HG02623 (cell line): Measurements from ENCODE around the gene RCSD1.
"Not testable (repeated sequence)": the region's sequence is repeated elsewhere in the genome, so short reads cannot be mapped to it uniquely, and the experiment has no call there.

Experiments
- ATAC-seq: cut with Tn5 transposase; IDR thresholded peaks from one replicate; pipeline ENCODE4 v1.9.1; 2021; ENCODE audit warnings: moderate library complexity; ENCODE audit not compliant: unreplicated experiment

The RCSD1 gene

DNA sequence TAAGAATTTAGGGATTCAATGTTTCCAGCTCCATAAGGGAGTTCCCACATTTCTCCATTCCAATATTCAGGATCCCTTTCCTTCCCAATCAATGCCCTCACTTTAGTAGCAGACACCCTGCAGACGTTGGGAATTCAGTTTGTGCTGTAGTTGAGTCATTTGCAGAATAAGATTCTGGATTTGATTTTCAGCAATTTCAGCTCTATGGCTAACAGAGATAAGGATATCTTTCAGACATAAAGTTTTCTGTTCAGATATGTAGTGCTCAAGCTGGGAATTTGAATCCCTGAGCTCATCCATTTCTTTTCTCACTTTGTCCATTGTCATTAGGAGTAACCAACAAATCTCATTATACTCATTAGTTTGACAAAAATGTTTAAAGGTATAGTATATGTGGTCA lies 104.8 kb downstream of the RCSD1 start:
- no peak for ATAC-seq

DNA sequence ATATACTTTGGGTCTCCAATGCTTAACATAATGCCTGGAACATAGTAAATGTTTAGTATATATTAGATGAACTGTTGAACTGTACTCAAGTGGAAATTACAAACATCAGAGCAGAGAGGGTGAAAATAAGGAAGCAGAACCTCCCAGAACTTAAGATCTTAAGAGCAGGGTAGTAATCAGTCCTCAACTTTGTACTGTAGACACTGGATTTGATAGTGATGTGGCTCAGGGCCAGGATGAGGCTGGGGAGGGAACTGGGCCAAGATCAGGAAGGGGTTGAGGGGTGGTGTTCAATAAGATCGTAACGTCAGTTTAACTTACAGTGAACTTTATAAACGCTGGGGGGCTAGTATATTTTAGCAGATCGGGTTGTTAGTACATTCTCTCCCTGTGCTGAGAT lies 107.1 kb downstream of the RCSD1 start:
- ATAC-seq, result no peak

- ATAC-seq, result no peak
These were observed 108.1 kb downstream of the RCSD1 start for GRCh38 chr1:167738158-167738557.

GRCh38 chr1:167739752-167740151 lies 109.7 kb downstream of the RCSD1 start:
- no peak for ATAC-seq

DNA sequence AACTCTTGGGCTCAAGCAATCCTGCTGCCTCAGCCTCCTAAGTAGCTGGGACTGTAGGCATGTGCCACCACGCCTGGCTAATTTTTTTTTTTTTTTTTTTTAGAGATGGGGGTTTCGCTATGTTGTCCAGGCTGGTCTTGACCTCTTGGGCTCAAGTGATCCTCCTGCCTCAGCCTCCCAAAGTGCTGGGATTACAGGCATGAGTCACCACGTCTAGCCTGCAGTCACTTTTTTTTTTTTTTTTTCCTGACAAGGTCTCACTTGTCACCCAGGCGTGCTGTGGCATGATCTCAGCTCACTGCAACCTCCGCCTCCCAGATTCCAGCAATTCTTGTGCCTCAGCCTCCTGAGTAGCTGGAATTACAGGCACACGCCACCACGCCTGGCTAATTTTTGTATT lies 111.1 kb downstream of the RCSD1 start:
- not testable (repeated sequence) for ATAC-seq

GRCh38 chr1:167742392-167743057 lies 112.5 kb downstream of the RCSD1 start:
- not testable (repeated sequence) for ATAC-seq

DNA sequence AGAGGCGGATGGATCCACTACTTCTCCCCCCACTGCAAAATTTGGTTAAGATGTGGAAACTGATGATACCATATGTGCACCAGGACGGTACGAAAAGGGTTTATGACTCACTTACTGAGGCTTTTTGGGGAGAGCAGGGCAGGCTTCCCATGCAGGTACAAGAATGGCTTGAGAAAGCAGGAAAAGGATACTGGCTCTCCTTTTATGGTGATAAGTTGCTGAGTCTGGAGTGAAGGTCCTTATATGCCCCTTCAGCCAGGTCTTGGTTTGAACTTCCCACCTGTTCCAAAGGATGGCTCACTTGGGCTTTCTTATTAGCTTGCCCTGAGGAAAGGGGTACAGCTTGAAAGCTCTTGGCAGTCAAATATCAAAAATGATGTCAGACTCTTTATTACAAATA lies 114.9 kb downstream of the RCSD1 start:
- no peak for ATAC-seq

- no peak for ATAC-seq
These were observed 116.1 kb downstream of the RCSD1 start for GRCh38 chr1:167746013-167746672.

GRCh38 chr1:167746988-167747655 lies 117.1 kb downstream of the RCSD1 start:
- ATAC-seq, result peak; percentile 54

DNA sequence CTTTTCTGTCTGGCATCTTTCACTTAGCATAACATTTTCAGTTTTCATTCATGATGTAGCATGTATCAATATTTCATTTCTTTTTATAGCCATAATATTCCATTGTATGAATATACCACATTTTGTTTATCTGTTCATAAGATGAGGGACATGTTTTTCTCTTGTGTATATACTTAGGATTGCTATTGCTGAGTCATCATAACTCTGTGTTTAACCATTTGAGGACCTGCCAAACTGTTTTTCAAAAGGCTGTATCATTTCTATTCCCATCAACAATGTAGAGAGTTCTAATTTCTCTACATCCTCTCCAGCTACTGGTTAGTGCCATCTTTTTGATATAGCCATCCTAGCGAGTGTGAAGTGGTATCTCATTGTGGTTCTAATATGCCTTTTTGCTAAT lies 118.0 kb downstream of the RCSD1 start:
- ATAC-seq, result no peak

DNA sequence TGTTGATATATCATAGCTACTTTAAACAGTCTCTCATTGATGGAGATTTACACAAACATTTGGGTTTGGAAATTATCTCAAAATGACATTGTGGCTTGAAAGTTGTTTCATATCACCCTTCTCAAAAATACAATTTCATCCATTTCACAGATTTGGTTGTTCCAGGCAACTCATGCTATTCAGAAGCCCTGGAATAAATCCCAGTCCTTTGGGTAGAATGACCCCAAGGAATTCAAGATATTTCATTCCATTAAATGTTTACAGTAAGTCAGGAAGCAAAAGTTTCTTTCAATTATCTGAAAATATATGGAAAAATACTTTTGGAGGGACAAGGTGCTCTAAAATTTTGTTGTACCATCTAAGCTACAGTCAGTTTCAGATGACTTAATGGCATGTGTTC lies 118.9 kb downstream of the RCSD1 start:
- no peak for ATAC-seq

DNA sequence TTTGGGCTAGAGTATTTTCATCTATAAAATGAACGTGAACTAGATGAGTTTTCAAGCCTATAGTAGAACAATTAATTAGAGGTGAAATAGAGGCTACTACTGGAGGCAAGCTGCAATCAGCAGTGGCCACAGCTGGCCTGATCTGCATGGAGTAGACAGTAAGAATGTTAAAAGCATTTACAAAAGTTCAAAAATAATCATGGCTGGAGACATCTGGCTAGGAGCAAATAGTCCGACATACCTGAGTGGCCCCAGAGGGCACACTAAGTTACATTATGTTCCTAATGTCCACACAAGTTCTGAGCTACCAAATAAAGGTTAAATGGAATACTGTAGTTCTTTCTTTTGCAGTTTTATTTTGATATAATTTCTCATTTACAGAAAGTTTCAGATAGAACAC lies 119.7 kb downstream of the RCSD1 start:
- ATAC-seq, result no peak

GRCh38 chr1:167750641-167751040 lies 120.6 kb downstream of the RCSD1 start:
- no peak for ATAC-seq

DNA sequence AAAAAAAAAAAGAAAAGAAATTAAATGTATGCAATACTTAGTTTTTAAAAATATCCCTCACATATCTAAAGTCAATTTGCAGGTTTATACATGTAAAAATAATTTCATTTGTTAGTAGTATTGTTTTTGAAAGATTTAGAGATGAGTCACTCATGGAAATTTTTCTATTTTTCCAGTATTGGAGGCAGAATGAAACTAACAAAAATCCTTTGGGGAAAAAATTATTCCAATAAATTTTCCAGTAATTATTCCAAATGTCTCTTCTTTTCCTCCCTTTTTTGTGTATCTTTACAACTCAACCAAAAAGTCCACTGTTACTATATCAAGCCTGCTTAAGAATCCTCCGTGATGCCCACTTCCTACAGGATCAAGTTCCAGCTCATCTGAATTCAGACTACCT lies 121.6 kb downstream of the RCSD1 start:
- ATAC-seq, result no peak

GRCh38 chr1:167752219-167752985 lies 122.4 kb downstream of the RCSD1 start:
- ATAC-seq, result no peak

- ATAC-seq, result no peak
These were observed 125.6 kb downstream of the RCSD1 start for GRCh38 chr1:167755654-167756053.
